ENCODE results near the gene RPL14. TPM values are rescaled to one million over a fixed set of nuclear protein-coding genes. Genes with fewer than 3 reads are reported as not detected.

The RPL14 gene
- 100 to 1,000 TPM; 267 to 422 TPM for total RNA-seq

- peak within 1 kb of the TSS; percentile 86 to 88 for H3K27ac ChIP-seq
- DNase-seq (ENCODE audit: low spot score) = peak; percentile 96
- no peaks in the 10 kb centered on the region for H3K9me3 ChIP-seq
- H3K4me1 ChIP-seq (replicated peaks) = no peaks in the 10 kb centered on the region
- intact Hi-C loops (cut with DNase I) = loop anchor here (10.0 kb wide), 2 partner anchors 518 to 1072 kb away; partner anchors contain the start of gene SLC25A38
- peak within 1 kb of the TSS; percentile 79 to 94 for H3K4me3 ChIP-seq
- TF ChIP-seq POLR2AphosphoS5 (IDR thresholded peaks at IDR 0.05) (peak; percentile 99), CTCF (IDR thresholded peaks at IDR 0.05) (peak in 2 of 4 experiments; percentile 31), POLR2A (IDR thresholded peaks at IDR 0.05) (peak; percentile 90)
- H3K36me3 ChIP-seq = peaks cover 4 to 9% of the 10 kb centered on the region in 2 donors
- WGBS = under 1% methylated on average over 67 of the region's 79 CpGs
- no peaks in the 10 kb centered on the region for H3K27me3 ChIP-seq (replicated peaks; ENCODE audit: insufficient read depth)
These were observed at the start of gene RPL14 for GRCh38 chr3:40456940-40457823. RPL14 (plus strand) TSS chr3:40457339; CDS start chr3:40457472, 133 bp downstream.

DNA sequence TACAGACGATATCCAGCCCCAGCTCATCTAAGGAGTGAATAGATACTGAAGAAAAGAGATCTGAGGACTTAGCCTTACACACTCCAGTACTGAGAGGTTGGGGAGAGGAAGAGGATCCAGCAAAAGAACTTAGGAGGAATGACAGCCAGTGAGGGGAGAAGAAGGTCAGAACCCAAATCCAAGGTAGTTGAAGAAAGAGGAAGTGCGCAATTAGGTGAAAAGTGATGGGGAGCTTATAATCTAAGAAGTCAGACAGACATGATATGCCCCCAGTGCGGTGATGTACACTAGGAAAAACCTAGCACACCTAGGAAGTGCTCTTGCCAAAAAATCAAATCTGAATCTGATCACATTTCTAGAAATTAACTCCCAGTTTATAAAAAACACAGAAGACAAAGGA is 49.5 kb upstream of the RPL14 start:
- Histone ChIP-seq H3K36me3 (no peaks in the 10 kb centered on the region), H3K4me3 (no peak overlapping the region), H3K27ac (no peak overlapping the region), H3K4me1 (replicated peaks) (no peaks in the 10 kb centered on the region), H3K27me3 (replicated peaks; ENCODE audit: insufficient read depth) (no peaks in the 10 kb centered on the region), H3K9me3 (no peaks in the 10 kb centered on the region)
- no peak for TF ChIP-seq POLR2A (IDR thresholded peaks at IDR 0.05)
- intact Hi-C loops (cut with DNase I) = no loop called here
- no peak for DNase-seq (ENCODE audit: low spot score)
- 92% methylated on average over 3 of the region's 3 CpGs for WGBS

GRCh38 chr3:40414270-40414669 is 42.9 kb upstream of the RPL14 start:
- peak; percentile 13 for DNase-seq (ENCODE audit: low spot score)
- Histone ChIP-seq H3K36me3 (no peaks in the 10 kb centered on the region), H3K4me1 (replicated peaks) (no peaks in the 10 kb centered on the region), H3K27ac (no peak overlapping the region), H3K9me3 (no peaks in the 10 kb centered on the region), H3K4me3 (no peak overlapping the region), H3K27me3 (replicated peaks; ENCODE audit: insufficient read depth) (no peaks in the 10 kb centered on the region)
- peak; percentile 14 for TF ChIP-seq POLR2AphosphoS5 (IDR thresholded peaks at IDR 0.05)
- TF ChIP-seq CTCF (IDR thresholded peaks at IDR 0.05) = no peak
- TF ChIP-seq POLR2A (IDR thresholded peaks at IDR 0.05) = no peak
- intact Hi-C loops (cut with DNase I) = no loop called here
- WGBS = 27% methylated on average over 1 of the region's 1 CpG

GRCh38 chr3:40417845-40418543 is 39.1 kb upstream of the RPL14 start:
- intact Hi-C loops (cut with DNase I) = no loop called here
- 49% methylated on average over 2 of the region's 2 CpGs for whole genome bisulfite sequencing

More at GRCh38 chr3:40417845-40418543, 39.1 kb upstream of the RPL14 start:
- Histone ChIP-seq H3K9me3 (no peaks in the 10 kb centered on the region), H3K36me3 (no peaks in the 10 kb centered on the region), H3K27me3 (replicated peaks; ENCODE audit: insufficient read depth) (no peaks in the 10 kb centered on the region), H3K4me1 (replicated peaks) (no peaks in the 10 kb centered on the region), H3K4me3 (no peak overlapping the region), H3K27ac (no peak overlapping the region)
- TF ChIP-seq POLR2A (IDR thresholded peaks at IDR 0.05) (no peak), CTCF (IDR thresholded peaks at IDR 0.05) (no peak), POLR2AphosphoS5 (IDR thresholded peaks at IDR 0.05) (no peak)
- no peak for DNase-seq (ENCODE audit: low spot score)

All from prostate gland (tissue), 2 donors.